ENCODE results near the gene DLGAP1.

DNA sequence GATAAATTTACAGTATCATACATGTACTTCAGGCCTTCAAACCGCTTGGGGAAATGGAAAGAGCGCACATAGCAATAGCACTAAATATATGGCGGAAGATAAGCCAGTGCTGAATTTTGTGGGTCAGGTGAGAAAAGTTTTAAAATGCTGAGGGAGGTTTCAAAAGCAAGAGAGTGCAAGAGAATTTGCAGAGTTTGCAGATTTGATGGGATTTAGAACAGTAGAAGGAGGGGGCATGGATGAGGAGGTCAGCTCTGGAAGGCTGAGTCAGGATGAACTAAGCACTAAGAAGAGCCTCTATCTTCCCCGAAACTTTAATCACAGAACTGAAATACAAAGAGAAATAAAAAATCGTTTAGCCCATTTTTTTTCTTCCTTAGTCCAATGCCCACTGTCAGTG is 145.9 kb downstream of the DLGAP1 start:
- TF ChIP-seq CTCF (IDR thresholded peaks at IDR 0.05) (no peak), POLR2A (IDR thresholded peaks at IDR 0.05) (no peak), EP300 (IDR thresholded peaks at IDR 0.05) (no peak)
